HEK293 (cell line): ENCODE data around the gene DISP3.

Experiments
- BCL11A ChIP-seq: fragments of 450-650 bp; formaldehyde crosslinking; IDR thresholded peaks from 2 replicates; pipeline ENCODE4 v1.5.1; 2016; ENCODE audit warnings: low read depth, missing biosample characterization, missing genetic modification characterization
- CTCF ChIP-seq: fragments of 450-650 bp; formaldehyde crosslinking; IDR thresholded peaks from 2 replicates; pipeline ENCODE4 v1.5.1; 2016; ENCODE audit warnings: missing biosample characterization, missing genetic modification characterization
- ELK4 ChIP-seq: IDR thresholded peaks from 2 replicates; pipeline ENCODE4 v1.6.1; 2011; ENCODE audit warnings: mild to moderate bottlenecking, low read depth, low read length, borderline replicate concordance
- PRDM1 ChIP-seq: fragments of 450-650 bp; formaldehyde crosslinking; IDR thresholded peaks from 2 replicates; pipeline ENCODE4; 2016; ENCODE audit warnings: missing biosample characterization, missing genetic modification characterization
- RBAK ChIP-seq: fragments of 450-650 bp; formaldehyde crosslinking; IDR thresholded peaks from 2 replicates; pipeline ENCODE4 v1.5.1; 2016; ENCODE audit warnings: missing biosample characterization, missing genetic modification characterization
- SALL2 ChIP-seq: fragments of 450-650 bp; formaldehyde crosslinking; IDR thresholded peaks from 2 replicates; pipeline ENCODE4 v1.5.0; 2017; ENCODE audit warnings: missing biosample characterization, mild to moderate bottlenecking, missing genetic modification characterization, borderline replicate concordance
- SP3 ChIP-seq: fragments of 450-650 bp; formaldehyde crosslinking; IDR thresholded peaks from 2 replicates; pipeline ENCODE4 v1.5.1; 2016; ENCODE audit warnings: missing biosample characterization, missing genetic modification characterization
- ZFHX2 ChIP-seq: fragments of 450-650 bp; formaldehyde crosslinking; conservative IDR thresholded peaks from 2 replicates; pipeline ENCODE4 v1.5.1; 2016; ENCODE audit warnings: missing biosample characterization, missing genetic modification characterization
- ZNF24 ChIP-seq: fragments of 450-650 bp; formaldehyde crosslinking; IDR thresholded peaks from 2 replicates; pipeline ENCODE4 v1.5.1; 2016; ENCODE audit warnings: missing biosample characterization, missing genetic modification characterization
- ZNF324 ChIP-seq: fragments of 450-650 bp; formaldehyde crosslinking; IDR thresholded peaks from 2 replicates; pipeline ENCODE4 v1.5.1; 2016; ENCODE audit warnings: missing biosample characterization, missing genetic modification characterization
- ZNF510 ChIP-seq: fragments of 450-650 bp; formaldehyde crosslinking; IDR thresholded peaks from 2 replicates; pipeline ENCODE4 v1.5.1; 2018; ENCODE audit warnings: mild to moderate bottlenecking, missing genetic modification characterization, missing biosample characterization; ENCODE audit not compliant: insufficient replicate concordance
- ZNF548 ChIP-seq: fragments of 450-650 bp; formaldehyde crosslinking; IDR thresholded peaks from 2 replicates; pipeline ENCODE4 v1.5.1; 2016; ENCODE audit warnings: missing biosample characterization, missing genetic modification characterization
- ZSCAN4 ChIP-seq: fragments of 450-650 bp; formaldehyde crosslinking; IDR thresholded peaks from 2 replicates; pipeline ENCODE4 v1.5.1; 2017; ENCODE audit warnings: missing biosample characterization, missing genetic modification characterization
- TF ChIP-seq, protein P1 (sequence below): fragments of 450-650 bp; formaldehyde crosslinking; IDR thresholded peaks from 2 replicates; pipeline ENCODE4 v1.5.1; 2016; ENCODE audit warnings: missing biosample characterization, missing genetic modification characterization, borderline replicate concordance

GRCh38 chr1:11429935-11430334 lies 49.0 kb upstream of the DISP3 start:
- no peak for TF ChIP-seq BCL11A (tag by site-specific recombination)
- no peak for TF ChIP-seq CTCF (tag by site-specific recombination)
- TF ChIP-seq PRDM1 (tag by site-specific recombination), result no peak
- no peak for TF ChIP-seq SP3 (tag by site-specific recombination)
- no peak for TF ChIP-seq ZNF24 (tag by site-specific recombination)
- TF ChIP-seq, protein P1, sequence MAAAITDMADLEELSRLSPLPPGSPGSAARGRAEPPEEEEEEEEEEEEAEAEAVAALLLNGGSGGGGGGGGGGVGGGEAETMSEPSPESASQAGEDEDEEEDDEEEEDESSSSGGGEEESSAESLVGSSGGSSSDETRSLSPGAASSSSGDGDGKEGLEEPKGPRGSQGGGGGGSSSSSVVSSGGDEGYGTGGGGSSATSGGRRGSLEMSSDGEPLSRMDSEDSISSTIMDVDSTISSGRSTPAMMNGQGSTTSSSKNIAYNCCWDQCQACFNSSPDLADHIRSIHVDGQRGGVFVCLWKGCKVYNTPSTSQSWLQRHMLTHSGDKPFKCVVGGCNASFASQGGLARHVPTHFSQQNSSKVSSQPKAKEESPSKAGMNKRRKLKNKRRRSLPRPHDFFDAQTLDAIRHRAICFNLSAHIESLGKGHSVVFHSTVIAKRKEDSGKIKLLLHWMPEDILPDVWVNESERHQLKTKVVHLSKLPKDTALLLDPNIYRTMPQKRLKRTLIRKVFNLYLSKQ (tag by site-specific recombination), result no peak
- no peak for TF ChIP-seq SALL2
- TF ChIP-seq ZNF324 (tag by site-specific recombination), result no peak
- TF ChIP-seq ZNF510, result no peak
- no peak for TF ChIP-seq ELK4
- TF ChIP-seq ZFHX2, result no peak
- no peak for TF ChIP-seq RBAK (tag by site-specific recombination)
- no peak for TF ChIP-seq ZNF548
- TF ChIP-seq ZSCAN4 (tag by site-specific recombination), result no peak
